HEK293 (cell line): ENCODE results near the gene ISL2.

ENCODE experiments used
- FEZF1 ChIP-seq: fragments of 450-650 bp; formaldehyde crosslinking; IDR thresholded peaks from 2 replicates; pipeline ENCODE4 v1.5.1; 2016; ENCODE audit warnings: missing biosample characterization, missing genetic modification characterization
- HOXC10 ChIP-seq: sonication (generic); formaldehyde crosslinking; IDR thresholded peaks from 2 replicates; pipeline ENCODE4 v1.8.1; 2023; ENCODE audit warnings: mild to moderate bottlenecking, missing genetic modification reagents
- SCRT1 ChIP-seq: fragments of 450-650 bp; formaldehyde crosslinking; IDR thresholded peaks from 2 replicates; pipeline ENCODE4 v1.5.1; 2016; ENCODE audit warnings: missing biosample characterization, missing genetic modification characterization, borderline replicate concordance
- SCRT2 ChIP-seq: fragments of 450-650 bp; formaldehyde crosslinking; IDR thresholded peaks from 2 replicates; pipeline ENCODE4 v1.5.1; 2016; ENCODE audit warnings: missing biosample characterization, missing genetic modification characterization
- SP7 ChIP-seq: fragments of 450-650 bp; formaldehyde crosslinking; IDR thresholded peaks from 2 replicates; pipeline ENCODE4 v1.5.1; 2016; ENCODE audit warnings: missing biosample characterization, missing genetic modification characterization
- ZNF112 ChIP-seq: fragments of 450-650 bp; formaldehyde crosslinking; IDR thresholded peaks from 2 replicates; pipeline ENCODE4 v1.5.0; 2017; ENCODE audit warnings: missing biosample characterization, missing genetic modification characterization
- ZNF16 ChIP-seq: fragments of 450-650 bp; formaldehyde crosslinking; IDR thresholded peaks from 2 replicates; pipeline ENCODE4 v1.5.1; 2016; ENCODE audit warnings: low read depth, missing biosample characterization, missing genetic modification characterization
- ZNF23 ChIP-seq: fragments of 450-650 bp; formaldehyde crosslinking; IDR thresholded peaks from 2 replicates; pipeline ENCODE4 v1.5.1; 2016; ENCODE audit warnings: missing biosample characterization, missing genetic modification characterization, borderline replicate concordance
- ZNF341 ChIP-seq: fragments of 450-650 bp; formaldehyde crosslinking; IDR thresholded peaks from 2 replicates; pipeline ENCODE4; 2016; ENCODE audit warnings: low read depth, missing biosample characterization, missing genetic modification characterization
- ZNF366 ChIP-seq: fragments of 450-650 bp; formaldehyde crosslinking; conservative IDR thresholded peaks from 2 replicates; pipeline ENCODE4 v1.5.1; 2016; ENCODE audit warnings: missing biosample characterization, missing genetic modification characterization
- ZNF558 ChIP-seq: fragments of 450-650 bp; formaldehyde crosslinking; IDR thresholded peaks from 2 replicates; pipeline ENCODE4 v1.5.1; 2016; ENCODE audit warnings: missing biosample characterization, missing genetic modification characterization
- ZNF561 ChIP-seq: fragments of 450-650 bp; IDR thresholded peaks from 2 replicates; pipeline ENCODE4 v1.5.1; 2018; ENCODE audit warnings: missing biosample characterization, missing genetic modification characterization, borderline replicate concordance
- ZNF624 ChIP-seq: fragments of 450-650 bp; formaldehyde crosslinking; IDR thresholded peaks from 2 replicates; pipeline ENCODE4 v1.5.1; 2017; ENCODE audit warnings: missing biosample characterization, missing genetic modification characterization
- ZNF658 ChIP-seq: fragments of 450-650 bp; formaldehyde crosslinking; IDR thresholded peaks from 2 replicates; pipeline ENCODE4; 2016; ENCODE audit warnings: missing biosample characterization, missing genetic modification characterization
- ZNF776 ChIP-seq: fragments of 450-650 bp; formaldehyde crosslinking; IDR thresholded peaks from 2 replicates; pipeline ENCODE4 v1.5.0; 2017; ENCODE audit warnings: missing biosample characterization, missing genetic modification characterization, borderline replicate concordance
- ZNF792 ChIP-seq: fragments of 450-650 bp; formaldehyde crosslinking; IDR thresholded peaks from 2 replicates; pipeline ENCODE4 v1.5.1; 2016; ENCODE audit warnings: missing biosample characterization, missing genetic modification characterization
- TF ChIP-seq, protein P1 (sequence below): fragments of 450-650 bp; formaldehyde crosslinking; conservative IDR thresholded peaks from 2 replicates; pipeline ENCODE4 v1.5.1; 2016; ENCODE audit warnings: low read depth, missing biosample characterization, missing genetic modification characterization
- TF ChIP-seq, protein P2 (sequence below): fragments of 450-650 bp; formaldehyde crosslinking; IDR thresholded peaks from 2 replicates; pipeline ENCODE4 v1.5.1; 2016; ENCODE audit warnings: missing biosample characterization, missing genetic modification characterization
- TF ChIP-seq, protein P3 (sequence below): fragments of 450-650 bp; formaldehyde crosslinking; IDR thresholded peaks from 2 replicates; pipeline ENCODE4 v1.5.1; 2016; ENCODE audit warnings: missing biosample characterization, missing genetic modification characterization, low read depth
- TF ChIP-seq, protein P4 (sequence below): fragments of 450-650 bp; formaldehyde crosslinking; IDR thresholded peaks from 2 replicates; pipeline ENCODE4 v1.5.1; 2016; ENCODE audit warnings: missing biosample characterization, missing genetic modification characterization
- TF ChIP-seq, protein P5 (sequence below): fragments of 450-650 bp; formaldehyde crosslinking; IDR thresholded peaks from 2 replicates; pipeline ENCODE4 v1.5.1; 2017; ENCODE audit warnings: missing biosample characterization, missing genetic modification characterization
- TF ChIP-seq, protein P6 (sequence below): fragments of 450-650 bp; formaldehyde crosslinking; IDR thresholded peaks from 2 replicates; pipeline ENCODE4 v1.5.1; 2017; ENCODE audit warnings: missing biosample characterization, mild to moderate bottlenecking, missing genetic modification characterization, moderate library complexity
- TF ChIP-seq, protein P7 (sequence below): fragments of 450-650 bp; formaldehyde crosslinking; IDR thresholded peaks from 2 replicates; pipeline ENCODE4 v1.5.1; 2016; ENCODE audit warnings: missing biosample characterization, missing genetic modification characterization
- TF ChIP-seq, protein P8 (sequence below): fragments of 450-650 bp; formaldehyde crosslinking; IDR thresholded peaks from 2 replicates; pipeline ENCODE4 v1.5.1; 2016; ENCODE audit warnings: missing biosample characterization, missing genetic modification characterization

The ISL2 gene

DNA sequence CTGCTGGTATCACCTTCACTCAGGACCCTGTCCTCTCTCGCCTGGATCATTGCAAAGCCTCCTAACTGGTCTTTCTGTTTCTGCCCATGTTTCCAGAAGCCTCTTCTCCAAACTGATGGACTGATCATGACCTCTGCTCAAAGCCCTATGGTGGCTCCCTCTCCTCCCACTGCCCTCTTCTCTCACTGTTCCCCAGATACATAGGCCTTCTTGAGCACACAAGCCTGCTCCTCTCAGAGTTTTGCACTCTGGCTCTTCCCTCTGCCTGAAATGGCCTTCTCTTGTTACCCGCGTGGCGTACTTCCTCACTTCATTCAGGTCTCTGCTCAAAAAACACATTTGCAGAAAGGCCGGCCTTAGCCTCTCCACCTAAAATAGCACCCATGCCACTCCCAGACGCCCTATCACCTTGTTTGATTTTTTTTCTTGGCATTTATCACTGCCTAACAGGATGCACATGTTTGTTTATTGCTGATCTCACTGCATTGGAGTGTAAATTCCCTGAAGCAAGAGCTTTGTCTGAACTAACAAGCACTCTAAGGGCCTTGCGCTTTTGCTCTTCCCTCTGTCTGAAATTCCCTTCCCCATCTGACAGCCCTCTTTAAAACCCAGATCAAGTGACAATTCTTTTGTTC is 23.9 kb upstream of the ISL2 start (continued):
- TF ChIP-seq, protein P1, sequence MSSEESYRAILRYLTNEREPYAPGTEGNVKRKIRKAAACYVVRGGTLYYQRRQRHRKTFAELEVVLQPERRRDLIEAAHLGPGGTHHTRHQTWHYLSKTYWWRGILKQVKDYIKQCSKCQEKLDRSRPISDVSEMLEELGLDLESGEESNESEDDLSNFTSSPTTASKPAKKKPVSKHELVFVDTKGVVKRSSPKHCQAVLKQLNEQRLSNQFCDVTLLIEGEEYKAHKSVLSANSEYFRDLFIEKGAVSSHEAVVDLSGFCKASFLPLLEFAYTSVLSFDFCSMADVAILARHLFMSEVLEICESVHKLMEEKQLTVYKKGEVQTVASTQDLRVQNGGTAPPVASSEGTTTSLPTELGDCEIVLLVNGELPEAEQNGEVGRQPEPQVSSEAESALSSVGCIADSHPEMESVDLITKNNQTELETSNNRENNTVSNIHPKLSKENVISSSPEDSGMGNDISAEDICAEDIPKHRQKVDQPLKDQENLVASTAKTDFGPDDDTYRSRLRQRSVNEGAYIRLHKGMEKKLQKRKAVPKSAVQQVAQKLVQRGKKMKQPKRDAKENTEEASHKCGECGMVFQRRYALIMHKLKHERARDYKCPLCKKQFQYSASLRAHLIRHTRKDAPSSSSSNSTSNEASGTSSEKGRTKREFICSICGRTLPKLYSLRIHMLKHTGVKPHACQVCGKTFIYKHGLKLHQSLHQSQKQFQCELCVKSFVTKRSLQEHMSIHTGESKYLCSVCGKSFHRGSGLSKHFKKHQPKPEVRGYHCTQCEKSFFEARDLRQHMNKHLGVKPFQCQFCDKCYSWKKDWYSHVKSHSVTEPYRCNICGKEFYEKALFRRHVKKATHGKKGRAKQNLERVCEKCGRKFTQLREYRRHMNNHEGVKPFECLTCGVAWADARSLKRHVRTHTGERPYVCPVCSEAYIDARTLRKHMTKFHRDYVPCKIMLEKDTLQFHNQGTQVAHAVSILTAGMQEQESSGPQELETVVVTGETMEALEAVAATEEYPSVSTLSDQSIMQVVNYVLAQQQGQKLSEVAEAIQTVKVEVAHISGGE (tag by site-specific recombination): no peak
- TF ChIP-seq SCRT1 (tag by site-specific recombination) (no peak), ZNF624 (tag by site-specific recombination) (no peak), ZNF561 (tag by site-specific recombination) (no peak), ZNF558 (tag by site-specific recombination) (no peak), ZNF366 (tag by site-specific recombination) (peak; percentile 62), ZNF112 (tag by site-specific recombination) (no peak), HOXC10 (CRISPR knock-in tag) (no peak), ZNF776 (tag by site-specific recombination) (no peak), ZNF792 (tag by site-specific recombination) (no peak), ZNF23 (tag by site-specific recombination) (no peak), ZNF658 (tag by site-specific recombination) (no peak), SP7 (no peak), ZNF16 (tag by site-specific recombination) (no peak), FEZF1 (peak; percentile 75; the same call in 1 of the 2 replicates), ZNF341 (tag by site-specific recombination) (peak; percentile 16; the same call in 1 of the 2 replicates), SCRT2 (no peak)
- TF ChIP-seq, protein P2, sequence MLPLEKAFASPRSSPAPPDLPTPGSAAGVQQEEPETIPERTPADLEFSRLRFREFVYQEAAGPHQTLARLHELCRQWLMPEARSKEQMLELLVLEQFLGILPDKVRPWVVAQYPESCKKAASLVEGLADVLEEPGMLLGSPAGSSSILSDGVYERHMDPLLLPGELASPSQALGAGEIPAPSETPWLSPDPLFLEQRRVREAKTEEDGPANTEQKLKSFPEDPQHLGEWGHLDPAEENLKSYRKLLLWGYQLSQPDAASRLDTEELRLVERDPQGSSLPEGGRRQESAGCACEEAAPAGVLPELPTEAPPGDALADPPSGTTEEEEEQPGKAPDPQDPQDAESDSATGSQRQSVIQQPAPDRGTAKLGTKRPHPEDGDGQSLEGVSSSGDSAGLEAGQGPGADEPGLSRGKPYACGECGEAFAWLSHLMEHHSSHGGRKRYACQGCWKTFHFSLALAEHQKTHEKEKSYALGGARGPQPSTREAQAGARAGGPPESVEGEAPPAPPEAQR (tag by site-specific recombination): no peak
- TF ChIP-seq, protein P3, sequence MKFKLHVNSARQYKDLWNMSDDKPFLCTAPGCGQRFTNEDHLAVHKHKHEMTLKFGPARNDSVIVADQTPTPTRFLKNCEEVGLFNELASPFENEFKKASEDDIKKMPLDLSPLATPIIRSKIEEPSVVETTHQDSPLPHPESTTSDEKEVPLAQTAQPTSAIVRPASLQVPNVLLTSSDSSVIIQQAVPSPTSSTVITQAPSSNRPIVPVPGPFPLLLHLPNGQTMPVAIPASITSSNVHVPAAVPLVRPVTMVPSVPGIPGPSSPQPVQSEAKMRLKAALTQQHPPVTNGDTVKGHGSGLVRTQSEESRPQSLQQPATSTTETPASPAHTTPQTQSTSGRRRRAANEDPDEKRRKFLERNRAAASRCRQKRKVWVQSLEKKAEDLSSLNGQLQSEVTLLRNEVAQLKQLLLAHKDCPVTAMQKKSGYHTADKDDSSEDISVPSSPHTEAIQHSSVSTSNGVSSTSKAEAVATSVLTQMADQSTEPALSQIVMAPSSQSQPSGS (tag by site-specific recombination): no peak
- TF ChIP-seq, protein P4, sequence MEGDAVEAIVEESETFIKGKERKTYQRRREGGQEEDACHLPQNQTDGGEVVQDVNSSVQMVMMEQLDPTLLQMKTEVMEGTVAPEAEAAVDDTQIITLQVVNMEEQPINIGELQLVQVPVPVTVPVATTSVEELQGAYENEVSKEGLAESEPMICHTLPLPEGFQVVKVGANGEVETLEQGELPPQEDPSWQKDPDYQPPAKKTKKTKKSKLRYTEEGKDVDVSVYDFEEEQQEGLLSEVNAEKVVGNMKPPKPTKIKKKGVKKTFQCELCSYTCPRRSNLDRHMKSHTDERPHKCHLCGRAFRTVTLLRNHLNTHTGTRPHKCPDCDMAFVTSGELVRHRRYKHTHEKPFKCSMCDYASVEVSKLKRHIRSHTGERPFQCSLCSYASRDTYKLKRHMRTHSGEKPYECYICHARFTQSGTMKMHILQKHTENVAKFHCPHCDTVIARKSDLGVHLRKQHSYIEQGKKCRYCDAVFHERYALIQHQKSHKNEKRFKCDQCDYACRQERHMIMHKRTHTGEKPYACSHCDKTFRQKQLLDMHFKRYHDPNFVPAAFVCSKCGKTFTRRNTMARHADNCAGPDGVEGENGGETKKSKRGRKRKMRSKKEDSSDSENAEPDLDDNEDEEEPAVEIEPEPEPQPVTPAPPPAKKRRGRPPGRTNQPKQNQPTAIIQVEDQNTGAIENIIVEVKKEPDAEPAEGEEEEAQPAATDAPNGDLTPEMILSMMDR (tag by site-specific recombination): no peak
- TF ChIP-seq, protein P5, sequence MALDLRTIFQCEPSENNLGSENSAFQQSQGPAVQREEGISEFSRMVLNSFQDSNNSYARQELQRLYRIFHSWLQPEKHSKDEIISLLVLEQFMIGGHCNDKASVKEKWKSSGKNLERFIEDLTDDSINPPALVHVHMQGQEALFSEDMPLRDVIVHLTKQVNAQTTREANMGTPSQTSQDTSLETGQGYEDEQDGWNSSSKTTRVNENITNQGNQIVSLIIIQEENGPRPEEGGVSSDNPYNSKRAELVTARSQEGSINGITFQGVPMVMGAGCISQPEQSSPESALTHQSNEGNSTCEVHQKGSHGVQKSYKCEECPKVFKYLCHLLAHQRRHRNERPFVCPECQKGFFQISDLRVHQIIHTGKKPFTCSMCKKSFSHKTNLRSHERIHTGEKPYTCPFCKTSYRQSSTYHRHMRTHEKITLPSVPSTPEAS: no peak
- TF ChIP-seq, protein P6, sequence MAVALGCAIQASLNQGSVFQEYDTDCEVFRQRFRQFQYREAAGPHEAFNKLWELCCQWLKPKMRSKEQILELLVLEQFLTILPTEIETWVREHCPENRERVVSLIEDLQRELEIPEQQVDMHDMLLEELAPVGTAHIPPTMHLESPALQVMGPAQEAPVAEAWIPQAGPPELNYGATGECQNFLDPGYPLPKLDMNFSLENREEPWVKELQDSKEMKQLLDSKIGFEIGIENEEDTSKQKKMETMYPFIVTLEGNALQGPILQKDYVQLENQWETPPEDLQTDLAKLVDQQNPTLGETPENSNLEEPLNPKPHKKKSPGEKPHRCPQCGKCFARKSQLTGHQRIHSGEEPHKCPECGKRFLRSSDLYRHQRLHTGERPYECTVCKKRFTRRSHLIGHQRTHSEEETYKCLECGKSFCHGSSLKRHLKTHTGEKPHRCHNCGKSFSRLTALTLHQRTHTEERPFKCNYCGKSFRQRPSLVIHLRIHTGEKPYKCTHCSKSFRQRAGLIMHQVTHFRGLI (tag by site-specific recombination): no peak
- TF ChIP-seq, protein P7, sequence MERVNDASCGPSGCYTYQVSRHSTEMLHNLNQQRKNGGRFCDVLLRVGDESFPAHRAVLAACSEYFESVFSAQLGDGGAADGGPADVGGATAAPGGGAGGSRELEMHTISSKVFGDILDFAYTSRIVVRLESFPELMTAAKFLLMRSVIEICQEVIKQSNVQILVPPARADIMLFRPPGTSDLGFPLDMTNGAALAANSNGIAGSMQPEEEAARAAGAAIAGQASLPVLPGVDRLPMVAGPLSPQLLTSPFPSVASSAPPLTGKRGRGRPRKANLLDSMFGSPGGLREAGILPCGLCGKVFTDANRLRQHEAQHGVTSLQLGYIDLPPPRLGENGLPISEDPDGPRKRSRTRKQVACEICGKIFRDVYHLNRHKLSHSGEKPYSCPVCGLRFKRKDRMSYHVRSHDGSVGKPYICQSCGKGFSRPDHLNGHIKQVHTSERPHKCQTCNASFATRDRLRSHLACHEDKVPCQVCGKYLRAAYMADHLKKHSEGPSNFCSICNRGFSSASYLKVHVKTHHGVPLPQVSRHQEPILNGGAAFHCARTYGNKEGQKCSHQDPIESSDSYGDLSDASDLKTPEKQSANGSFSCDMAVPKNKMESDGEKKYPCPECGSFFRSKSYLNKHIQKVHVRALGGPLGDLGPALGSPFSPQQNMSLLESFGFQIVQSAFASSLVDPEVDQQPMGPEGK (tag by site-specific recombination): no peak
- TF ChIP-seq, protein P8, sequence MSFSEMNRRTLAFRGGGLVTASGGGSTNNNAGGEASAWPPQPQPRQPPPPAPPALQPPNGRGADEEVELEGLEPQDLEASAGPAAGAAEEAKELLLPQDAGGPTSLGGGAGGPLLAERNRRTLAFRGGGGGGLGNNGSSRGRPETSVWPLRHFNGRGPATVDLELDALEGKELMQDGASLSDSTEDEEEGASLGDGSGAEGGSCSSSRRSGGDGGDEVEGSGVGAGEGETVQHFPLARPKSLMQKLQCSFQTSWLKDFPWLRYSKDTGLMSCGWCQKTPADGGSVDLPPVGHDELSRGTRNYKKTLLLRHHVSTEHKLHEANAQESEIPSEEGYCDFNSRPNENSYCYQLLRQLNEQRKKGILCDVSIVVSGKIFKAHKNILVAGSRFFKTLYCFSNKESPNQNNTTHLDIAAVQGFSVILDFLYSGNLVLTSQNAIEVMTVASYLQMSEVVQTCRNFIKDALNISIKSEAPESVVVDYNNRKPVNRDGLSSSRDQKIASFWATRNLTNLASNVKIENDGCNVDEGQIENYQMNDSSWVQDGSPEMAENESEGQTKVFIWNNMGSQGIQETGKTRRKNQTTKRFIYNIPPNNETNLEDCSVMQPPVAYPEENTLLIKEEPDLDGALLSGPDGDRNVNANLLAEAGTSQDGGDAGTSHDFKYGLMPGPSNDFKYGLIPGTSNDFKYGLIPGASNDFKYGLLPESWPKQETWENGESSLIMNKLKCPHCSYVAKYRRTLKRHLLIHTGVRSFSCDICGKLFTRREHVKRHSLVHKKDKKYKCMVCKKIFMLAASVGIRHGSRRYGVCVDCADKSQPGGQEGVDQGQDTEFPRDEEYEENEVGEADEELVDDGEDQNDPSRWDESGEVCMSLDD (tag by site-specific recombination): no peak
